ENCODE data around the gene PSORS1C2.
"Not testable (repeated sequence)": the region's sequence is repeated elsewhere in the genome, so short reads cannot be mapped to it uniquely, and the experiment has no call there.

PSORS1C2 gene

DNA sequence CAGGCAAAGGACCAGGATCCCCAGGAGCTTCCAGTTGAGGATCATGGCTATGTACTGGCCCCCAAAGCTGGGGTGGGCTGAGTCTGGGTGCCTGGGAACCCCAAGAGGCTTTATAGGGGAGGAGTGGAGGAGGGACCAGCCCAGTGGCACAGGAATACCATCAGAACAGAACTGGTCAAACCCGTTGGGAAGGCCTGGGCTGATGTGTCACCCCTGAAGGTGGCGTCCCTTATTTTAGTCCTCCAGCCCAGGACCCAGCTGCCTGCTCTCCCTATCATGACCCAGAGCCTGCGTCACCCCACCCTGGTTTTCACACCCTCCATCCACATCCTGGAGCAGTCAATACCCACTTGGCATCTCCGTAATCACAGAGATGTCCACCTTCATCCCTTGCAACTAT is at the start of gene PSORS1C2:
Gene PSORS1C2 (minus strand): TSS at position 85 of the 400 bp plus-strand sequence. CDS start 40 bp downstream, at position 45.
- no peak for DNase-seq (ENCODE audit: low read depth in 2 of 2)

DNA sequence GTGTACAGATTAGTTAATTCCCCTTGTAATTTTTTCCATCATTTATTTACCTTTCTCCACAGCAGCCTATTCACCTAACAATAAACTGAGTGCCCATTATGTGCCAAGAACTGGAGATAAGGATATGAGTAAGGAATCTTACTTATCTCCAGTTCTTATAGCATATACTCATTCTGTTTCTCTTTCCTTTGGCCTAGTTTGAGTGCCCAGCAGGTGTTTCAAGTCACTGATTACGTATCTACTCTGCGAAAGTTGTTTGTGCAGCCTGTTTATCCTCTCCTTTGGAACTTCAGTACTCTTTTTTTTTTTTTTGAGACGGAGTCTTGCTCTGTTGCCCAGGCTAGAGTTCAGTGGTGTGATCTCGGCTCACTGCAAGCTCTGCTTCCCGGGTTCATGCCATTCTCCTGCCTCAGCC is 48.9 kb upstream of the PSORS1C2 start:
- no peak for DNase-seq (ENCODE audit: low read depth in 2 of 2)

DNA sequence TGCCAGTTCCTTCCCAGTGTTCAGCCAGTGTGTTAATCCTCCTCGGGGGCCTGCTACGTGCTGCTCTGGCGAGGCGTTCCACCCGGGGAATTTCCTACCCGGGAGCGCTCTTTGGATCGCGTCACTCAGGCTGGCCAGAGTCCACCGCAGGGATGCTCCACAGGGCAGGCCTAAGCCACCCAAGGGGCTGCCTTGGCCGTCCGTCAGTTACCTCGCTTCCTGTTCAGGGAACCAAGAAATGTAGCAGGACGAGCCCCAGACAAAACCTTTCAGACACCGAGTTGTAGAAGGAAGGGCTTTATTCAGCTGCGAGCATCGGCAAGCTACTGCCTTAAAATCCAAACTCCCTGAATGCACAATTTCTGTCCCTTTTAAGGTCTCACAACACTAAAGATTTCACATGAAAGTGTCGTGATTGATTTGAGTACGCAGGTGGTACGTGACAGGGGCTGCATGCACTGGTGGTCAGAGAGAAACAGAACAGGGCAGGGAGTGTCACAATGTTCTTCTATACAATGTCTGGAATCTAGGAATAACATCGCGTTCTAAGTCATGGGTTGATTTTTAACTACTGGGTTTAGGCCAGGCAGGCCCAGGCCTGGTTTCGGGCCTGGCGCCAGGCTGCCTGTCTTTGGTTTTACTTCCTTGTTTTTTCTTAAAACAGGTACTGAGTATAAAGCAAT is 47.3 kb upstream of the PSORS1C2 start:
- DNase-seq (ENCODE audit: low read depth in 2 of 2), result no peak

DNA sequence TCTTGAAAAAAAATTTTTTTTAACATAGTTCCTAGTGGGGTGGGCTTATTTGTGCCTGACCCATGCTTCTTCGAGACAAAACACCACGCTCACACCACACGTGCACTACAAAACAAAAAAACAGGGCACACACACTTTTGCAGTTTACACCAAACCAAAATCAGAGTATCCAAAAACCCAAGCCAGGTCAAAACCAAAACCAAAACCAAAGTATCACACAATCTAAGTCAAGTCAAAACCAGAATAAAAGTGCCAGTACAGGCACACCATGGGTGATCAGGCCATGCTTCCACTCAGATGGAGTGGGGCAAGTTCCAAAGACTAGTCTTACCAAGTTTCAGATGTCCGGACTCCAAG is 46.8 kb upstream of the PSORS1C2 start:
- DNase-seq (ENCODE audit: low read depth in 2 of 2), result not testable (repeated sequence)

DNA sequence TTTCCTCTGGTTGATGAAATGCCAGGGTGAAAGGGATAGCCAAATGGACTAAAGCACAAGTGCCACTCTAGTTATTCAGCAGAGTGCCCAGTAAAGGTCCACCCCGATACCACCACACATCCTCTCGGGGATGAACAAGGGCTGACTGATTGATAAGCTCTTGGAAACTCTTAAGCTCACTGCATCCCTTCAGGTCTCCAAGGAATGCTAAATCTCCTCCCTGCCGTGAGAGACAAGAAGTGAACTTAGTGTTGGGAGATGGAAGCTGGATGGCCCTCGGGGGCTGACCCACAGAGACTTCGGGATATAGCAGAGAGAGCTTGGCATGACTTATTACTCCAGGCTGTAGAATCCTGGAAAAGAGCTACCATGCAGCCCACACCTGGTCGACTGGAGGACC is 45.0 kb upstream of the PSORS1C2 start:
- DNase-seq (ENCODE audit: low read depth in 2 of 2), result not testable (repeated sequence)

DNA sequence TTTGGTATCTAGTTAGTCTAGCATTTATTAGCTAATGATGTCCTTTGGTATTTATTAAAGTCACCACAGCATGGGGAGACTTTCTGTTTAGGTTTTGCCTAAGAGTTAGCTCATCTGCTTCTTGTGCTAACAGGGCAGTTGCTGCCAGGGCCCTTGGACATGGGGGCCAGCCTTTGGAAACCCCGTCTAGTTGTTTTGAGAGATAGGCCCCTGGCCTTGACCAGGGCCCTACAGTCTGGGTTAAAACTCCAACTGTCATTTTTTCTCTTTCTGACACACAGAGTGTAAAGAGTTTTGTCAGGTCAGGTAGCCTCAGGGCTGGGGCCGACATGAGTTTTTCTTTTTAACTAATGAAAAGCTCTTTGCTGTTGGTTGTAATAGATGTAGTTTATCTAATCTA is 44.4 kb upstream of the PSORS1C2 start:
- DNase-seq (ENCODE audit: low read depth in 2 of 2), result not testable (repeated sequence)

DNA sequence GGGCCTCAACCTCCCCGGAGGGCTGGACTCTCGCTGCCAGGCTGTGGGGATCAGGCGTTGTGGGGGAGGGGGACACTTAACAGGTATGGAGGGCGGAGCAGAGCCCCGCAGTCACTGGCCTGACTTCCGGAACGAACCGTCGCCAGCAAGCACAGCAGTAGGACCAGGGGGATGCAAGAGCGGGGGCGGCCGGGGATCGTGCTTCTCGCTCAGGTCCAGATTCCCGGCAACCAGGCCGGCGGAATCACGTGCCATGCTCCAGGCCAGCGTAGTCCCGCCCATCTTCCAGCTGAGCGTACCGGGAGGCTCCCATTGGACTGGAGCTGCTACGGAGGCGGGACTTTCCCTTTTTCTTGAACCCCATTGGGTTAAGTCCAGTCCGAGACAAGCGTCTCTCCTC is 41.6 kb upstream of the PSORS1C2 start:
- DNase-seq (ENCODE audit: low read depth in 2 of 2), result peak in 1 of 2 donors; percentile 34

DNA sequence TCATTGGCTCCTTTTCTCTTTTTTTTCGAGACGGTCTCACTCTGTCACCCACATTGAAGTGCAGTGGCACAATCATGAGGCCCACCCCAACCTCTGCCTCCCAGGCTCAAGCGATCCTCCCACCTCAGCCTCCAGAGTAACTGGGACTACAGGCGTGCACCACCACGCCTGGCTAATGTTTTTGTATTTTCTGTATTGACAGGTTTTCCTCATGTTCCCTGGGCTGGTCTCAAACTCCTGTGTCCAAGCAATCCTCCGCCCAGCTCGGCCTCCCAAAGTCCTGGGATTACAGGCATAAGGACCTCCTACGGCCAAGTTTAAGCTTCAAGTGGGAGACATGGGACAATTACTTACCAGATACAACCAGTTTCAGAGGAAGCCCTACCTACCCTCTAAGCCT is 41.0 kb upstream of the PSORS1C2 start:
- DNase-seq (ENCODE audit: low read depth in 2 of 2), result no peak

DNA sequence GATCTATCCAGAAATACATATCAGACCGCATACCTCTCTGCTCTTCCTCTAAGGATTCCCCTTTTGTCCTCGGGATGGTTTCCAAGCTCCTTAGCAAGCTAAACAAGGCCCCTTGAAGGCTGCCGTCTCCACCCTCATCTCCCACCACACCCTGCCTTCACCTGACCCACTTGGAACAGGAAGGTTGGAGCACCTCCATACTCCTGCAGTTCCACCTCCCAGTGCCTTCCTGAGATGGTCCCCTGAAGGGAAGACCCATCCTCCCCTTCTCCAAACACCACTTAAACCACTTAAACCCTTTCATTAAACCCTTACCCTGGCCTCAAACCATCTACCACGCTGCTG is 40.1 kb upstream of the PSORS1C2 start:
- no peak for DNase-seq (ENCODE audit: low read depth in 2 of 2)

DNA sequence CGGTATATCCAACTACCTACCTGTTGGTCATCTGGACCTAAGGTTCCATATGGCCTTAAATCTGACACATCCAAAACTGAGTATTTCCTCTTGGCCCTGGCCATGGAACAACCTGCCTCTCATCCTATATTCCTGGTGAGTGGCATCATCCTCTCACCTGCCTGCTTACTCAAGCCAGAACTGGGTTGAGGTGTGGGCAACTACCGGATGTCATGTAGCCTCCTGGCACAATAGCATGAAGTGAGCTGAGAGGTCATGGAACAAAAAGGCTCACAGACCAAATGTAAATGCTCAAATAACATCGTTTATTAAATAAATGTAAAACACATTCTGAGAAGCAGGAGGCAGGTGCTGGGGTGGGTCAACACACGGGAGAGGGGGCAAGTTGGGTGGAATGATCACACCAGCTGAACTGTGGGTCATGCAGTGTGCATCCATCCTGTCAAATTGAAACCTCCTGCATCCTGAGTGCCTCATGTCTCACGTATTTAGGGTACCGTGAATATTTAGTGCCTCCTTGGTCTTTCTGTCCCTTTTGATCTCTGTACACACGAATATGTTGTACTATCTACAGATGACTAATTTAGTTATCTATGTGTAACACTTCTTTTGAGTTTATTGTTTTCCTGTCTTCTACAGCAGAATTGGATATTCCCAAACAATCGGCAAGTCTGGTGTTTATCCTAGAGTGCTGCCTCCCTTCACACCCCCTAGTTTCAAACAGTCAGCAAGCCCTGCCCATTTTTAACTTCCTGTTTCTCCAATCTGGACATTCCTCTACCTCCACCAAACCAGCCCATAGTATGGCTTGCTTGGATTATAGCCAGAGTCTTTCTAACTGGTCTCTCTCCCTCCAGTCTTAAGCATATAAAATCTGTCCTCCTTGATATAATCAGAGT is 39.5 kb upstream of the PSORS1C2 start:
- no peak for DNase-seq (ENCODE audit: low read depth in 2 of 2)

DNA sequence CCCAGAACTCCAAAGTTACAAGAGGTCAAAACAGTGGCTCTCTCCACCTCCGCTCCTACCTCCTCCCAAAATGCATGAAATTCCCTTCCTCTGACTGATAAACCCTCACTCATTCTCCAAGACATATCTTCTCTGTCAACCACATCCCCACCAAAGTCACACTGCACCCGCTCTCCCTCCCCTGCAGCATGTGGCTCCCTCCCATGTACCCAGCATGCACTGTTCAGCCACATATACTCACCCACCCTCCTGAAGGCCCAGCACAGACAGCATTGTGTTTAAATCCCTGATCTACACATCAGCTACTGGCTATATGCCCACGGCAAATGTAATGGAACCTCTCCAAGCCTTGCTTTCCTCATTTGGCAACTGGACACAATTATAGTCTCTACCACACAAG is 37.1 kb upstream of the PSORS1C2 start:
- DNase-seq (ENCODE audit: low read depth in 2 of 2), result no peak

DNA sequence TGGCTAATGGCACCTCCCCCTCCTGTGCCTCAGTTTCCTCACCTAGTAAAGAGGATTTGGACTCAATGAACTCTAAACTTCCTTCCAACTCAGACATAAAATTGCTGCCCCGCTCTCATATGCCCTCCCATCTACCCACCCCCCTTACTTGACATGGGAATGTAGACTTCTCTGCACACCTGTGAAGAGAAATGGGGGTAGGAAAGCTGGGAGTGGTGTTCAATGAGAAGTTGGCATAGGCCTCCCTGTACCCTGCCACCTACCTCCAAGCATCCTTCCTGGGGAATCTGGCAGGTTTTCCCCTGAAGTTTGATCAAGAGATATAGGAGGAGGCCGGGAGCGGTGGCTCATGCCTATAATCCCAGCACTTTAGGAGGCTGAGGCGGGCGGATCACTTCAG is 35.5 kb upstream of the PSORS1C2 start:
- DNase-seq (ENCODE audit: low read depth in 2 of 2), result no peak

DNA sequence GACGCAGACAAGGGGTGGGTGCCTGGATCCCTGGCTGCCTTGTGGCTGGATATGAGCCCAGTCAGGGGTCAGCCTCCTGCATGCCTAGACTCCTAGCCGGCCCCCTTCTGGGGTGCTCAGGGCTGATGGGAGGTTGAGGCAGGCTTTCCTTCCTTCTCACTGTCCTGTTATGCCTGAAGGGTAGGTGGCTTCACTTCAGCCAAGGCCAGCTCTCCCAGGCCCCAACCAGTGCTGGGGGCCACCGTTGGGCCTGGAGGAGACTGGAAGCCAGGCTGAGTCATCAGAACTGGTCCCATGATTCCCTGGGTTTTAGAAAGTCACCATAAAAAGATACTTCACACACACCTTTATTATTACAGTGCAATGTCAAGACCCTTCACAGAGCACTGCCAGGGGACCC is 34.5 kb upstream of the PSORS1C2 start:
- DNase-seq (ENCODE audit: low read depth in 2 of 2), result no peak

DNA sequence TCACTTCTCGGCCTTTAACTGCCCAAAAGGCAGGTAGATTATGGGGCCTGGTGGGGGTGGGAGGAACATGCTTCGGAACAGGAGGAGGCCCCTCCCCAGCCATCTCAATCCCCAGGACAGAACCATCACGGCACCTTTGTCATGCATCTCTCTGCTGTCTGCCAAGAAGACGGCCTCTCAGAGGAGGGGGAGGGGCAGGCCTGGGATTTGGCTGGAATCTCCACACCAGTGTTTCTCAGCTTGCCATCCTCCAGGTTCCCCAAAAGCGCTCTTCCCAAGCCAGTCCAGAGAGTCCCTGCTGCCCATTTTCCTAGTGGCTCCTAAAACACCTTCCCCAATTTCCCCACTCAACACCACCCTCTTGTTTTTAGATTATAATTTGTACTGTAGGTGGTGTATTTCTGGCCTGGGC is 34.1 kb upstream of the PSORS1C2 start:
- no peak for DNase-seq (ENCODE audit: low read depth in 2 of 2)

DNA sequence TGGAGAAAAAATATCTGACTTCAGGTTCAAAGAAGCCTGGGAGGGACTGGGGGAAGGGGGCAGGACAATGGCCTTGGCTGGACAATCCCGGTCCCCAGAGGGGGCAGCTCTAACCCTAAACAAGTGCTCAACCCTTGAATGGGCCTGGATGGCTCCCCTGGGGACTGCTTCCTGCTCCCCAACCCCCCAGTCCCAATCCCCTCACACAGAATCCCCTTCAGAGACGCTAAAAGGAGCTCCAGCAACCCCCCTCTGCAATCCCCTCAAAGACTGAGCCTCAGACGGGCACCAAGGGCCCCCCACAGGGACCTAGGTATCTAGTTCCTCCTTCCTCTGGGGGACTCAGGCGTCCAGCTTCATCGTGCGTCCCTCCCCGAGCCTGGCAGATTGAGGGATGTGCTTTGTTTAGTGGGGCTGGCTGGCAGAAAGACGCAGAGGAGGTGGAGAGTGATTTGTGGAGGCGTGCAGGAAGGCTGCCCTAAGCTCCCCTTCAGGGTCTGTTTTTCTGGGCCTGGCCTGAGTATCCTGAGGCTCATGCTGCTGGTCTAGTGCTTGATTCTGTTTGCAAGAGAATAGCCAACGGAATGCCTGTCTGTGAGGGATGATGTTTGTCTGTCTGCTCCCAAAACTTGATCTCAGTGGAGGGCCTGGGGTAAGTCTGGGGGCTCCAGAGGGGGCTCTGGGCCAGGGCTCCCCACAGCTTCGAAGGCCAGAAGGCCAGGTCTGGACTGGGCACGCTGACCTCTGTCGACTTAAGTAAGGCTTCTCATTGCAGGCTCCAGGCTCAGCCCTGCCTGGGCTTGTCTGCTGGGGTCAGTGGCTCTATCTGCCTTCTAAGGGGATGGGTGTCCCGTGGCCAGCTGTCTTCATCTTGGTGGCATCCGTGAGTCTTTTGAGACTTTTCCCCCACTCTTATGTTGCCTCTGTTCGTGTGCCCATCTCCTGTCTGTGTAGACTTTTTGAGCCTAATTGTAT is 33.4 kb upstream of the PSORS1C2 start:
- no peak for DNase-seq (ENCODE audit: low read depth in 2 of 2)

DNA sequence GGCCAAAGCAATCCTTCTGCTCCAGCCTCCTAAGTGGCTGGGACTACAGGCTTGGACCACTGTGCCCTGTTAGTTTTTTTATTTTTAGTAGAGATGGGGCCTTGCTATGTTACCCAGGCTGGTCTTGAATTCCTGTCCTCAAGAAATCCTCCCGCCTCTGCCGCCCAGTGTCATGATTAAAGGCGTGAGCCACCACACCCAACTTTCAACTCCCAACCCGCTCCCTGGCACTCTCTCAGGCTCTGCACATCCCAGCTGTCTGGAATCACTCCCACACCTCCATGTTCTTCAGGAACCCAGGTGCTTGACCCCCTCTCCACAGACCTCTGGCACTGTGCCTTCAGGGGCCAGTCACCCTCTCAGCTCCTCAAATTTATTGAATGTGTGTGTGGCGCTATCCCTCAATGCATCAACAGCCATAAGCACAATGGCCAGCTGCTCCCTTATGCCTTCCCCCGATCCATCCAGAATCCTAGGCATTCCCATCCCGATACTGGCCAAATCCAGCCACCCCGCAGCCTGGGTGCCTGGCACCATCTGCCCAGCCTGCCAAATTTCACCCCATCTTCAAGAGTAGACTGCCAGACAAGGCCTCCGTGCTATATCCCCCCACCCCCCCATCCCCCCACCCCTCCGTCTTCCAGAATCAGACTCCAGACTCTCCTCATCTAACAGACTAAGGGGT is 32.3 kb upstream of the PSORS1C2 start:
- DNase-seq (ENCODE audit: low read depth in 2 of 2), result no peak

DNA sequence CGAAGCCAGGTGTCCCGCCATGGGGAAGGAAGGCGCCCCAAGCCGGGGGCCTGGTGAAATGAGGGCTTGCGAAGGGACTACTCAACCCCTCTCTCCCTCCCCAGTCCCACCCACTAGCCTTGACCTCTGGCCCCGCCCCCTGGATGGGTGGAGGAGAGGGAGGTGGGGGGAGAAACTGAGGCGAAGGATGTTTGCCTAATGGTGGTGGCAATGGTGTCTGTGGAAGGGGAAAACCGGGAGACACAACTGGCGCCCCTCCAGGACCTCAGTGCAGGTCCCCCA is 31.7 kb upstream of the PSORS1C2 start, which contains the start of gene POU5F1:
Gene POU5F1 (minus strand): TSS at position 83 of the 282 bp plus-strand sequence. CDS start 62 bp downstream, at position 21.
- no peak for DNase-seq (ENCODE audit: low read depth in 2 of 2)

DNA sequence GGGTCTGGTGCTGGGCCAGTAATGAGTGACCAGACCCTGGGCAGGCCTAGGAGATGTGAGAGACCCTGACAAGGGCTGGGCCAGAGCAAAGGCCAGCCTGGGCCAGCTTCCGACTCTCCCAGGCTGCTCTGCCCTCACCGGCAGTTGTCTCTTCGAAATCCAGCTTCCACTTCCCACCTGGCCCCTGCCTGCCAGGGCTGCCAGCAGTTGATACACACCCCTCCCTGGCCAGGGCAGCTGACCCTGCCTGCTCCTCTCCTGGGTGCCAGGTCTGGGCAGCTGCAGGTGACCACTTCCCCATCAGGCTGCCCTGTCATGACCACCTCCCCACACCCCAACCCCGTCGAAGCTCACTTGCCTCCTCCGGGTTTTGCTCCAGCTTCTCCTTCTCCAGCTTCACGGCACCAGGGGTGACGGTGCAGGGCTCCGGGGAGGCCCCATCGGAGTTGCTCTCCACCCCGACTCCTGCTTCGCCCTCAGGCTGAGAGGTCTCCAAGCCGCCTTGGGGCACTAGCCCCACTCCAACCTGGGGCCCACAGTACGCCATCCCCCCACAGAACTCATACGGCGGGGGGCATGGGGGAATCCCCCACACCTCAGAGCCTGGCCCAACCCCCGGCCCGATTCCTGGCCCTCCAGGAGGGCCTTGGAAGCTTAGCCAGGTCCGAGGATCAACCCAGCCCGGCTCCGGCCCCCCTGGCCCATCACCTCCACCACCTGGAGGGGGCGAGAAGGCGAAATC is 31.2 kb upstream of the PSORS1C2 start:
- DNase-seq (ENCODE audit: low read depth in 2 of 2), result not testable (repeated sequence)

DNA sequence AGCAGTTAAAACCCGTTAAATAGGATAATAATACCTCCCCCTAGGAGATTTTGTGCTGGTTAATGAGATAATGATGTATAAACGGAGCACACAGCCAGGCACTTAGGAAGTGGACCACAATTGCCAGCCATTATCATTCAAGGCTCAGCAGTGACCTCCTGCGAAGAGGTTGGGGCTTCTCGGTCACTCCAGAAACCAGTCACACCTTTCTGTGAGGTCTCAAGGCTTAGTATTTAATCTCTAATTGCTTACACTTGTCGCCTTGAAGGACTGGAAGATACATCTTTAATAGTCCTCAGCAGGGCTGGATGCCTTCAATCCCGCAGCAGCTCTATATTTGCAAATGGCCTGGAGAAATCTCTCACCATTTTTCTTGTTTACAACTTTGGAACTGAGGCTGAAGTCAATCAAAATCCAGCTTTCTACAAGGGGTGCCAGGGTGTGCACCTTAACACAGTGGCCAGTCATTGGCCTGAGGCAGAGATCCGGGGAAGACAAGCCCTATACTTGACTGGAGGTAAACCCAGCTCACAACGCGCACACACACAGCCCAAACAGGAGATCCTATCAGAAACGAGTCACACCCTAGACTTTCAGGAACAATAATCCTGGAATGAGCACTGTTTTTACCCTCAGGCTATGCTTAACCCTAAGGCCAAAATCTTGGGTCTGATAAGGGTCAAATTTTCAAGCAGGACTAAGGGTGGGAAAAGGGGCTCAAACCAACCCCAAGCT is 30.4 kb upstream of the PSORS1C2 start:
- no peak for DNase-seq (ENCODE audit: low read depth in 2 of 2)

DNA sequence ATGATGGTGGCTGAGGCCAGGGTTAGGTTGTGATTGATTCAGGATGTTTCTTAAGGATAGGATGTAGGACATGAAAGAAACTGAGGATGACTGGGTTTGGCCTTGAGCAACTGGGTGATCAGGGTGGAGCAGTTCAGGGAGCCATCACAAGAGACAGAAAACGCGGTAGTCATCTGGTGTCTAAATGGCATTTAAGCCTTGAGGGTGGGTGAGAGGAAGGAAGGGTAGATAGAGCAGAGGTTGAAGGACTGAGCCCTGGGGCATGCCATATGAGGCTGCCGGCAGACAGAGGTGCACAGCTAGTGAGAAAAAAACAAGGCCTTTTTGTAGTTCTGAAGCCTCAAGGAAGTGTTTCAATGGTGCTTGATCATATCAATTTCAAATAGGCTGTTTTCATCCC is 29.7 kb upstream of the PSORS1C2 start:
- DNase-seq (ENCODE audit: low read depth in 2 of 2), result no peak

Data from activated CD8-positive, alpha-beta memory T cell treated with anti-CD3 and anti-CD28 coated beads for 4 hours (primary cell).